GM06990 (cell line): Measurements from ENCODE around the gene CEACAM16.

Experiments used
- DNase-seq: peaks from one replicate; pipeline ENCODE4 v3.0.0-alpha.2; 2011; ENCODE audit not compliant: insufficient read length; ENCODE audit errors: extremely low read depth
- H3K27me3 ChIP-seq: replicated peaks from 2 replicates; pipeline ENCODE4 v1.6.0; 2011; ENCODE audit warnings: low read length; ENCODE audit not compliant: control insufficient read depth, insufficient read depth
- H3K36me3 ChIP-seq: 2 replicates; pipeline ENCODE4 v1.5.1; 2011; ENCODE audit warnings: low read length; ENCODE audit not compliant: control insufficient read depth, insufficient read depth
- H3K4me3 ChIP-seq: replicated peaks from 2 replicates; pipeline ENCODE4 v1.5.1; 2011; ENCODE audit warnings: low read depth, mild to moderate bottlenecking, control low read depth, low read length
- TF ChIP-seq, protein P1 (sequence below): IDR thresholded peaks from 2 replicates; pipeline ENCODE4 v1.5.1; 2011; ENCODE audit warnings: low read length, control low read depth, mild to moderate bottlenecking, inconsistent platforms; ENCODE audit not compliant: insufficient read depth, poor library complexity, severe bottlenecking

The CEACAM16 gene

DNA sequence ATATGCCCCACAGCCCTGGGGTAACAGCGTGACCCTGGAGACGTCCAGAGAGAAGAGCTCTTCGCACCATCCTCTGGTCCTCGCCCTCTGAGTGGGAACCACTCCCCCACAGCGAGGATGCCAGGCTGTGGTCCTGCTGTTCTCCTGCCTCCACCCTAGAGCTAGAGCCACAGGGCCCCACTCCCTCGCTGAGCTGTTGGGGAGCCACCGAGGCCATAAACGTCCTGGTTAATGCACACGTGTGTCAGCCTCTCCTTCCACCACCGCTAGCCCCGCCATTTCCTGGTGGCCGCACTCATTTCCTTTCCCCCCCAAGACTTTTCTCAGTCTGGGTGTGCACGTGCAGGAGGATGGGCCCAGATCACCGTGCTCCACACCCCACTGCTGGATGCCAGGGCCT, 11.5 kb downstream of the CEACAM16 start:
- H3K4me3 ChIP-seq, result no peak overlapping the region
- TF ChIP-seq, protein P1, sequence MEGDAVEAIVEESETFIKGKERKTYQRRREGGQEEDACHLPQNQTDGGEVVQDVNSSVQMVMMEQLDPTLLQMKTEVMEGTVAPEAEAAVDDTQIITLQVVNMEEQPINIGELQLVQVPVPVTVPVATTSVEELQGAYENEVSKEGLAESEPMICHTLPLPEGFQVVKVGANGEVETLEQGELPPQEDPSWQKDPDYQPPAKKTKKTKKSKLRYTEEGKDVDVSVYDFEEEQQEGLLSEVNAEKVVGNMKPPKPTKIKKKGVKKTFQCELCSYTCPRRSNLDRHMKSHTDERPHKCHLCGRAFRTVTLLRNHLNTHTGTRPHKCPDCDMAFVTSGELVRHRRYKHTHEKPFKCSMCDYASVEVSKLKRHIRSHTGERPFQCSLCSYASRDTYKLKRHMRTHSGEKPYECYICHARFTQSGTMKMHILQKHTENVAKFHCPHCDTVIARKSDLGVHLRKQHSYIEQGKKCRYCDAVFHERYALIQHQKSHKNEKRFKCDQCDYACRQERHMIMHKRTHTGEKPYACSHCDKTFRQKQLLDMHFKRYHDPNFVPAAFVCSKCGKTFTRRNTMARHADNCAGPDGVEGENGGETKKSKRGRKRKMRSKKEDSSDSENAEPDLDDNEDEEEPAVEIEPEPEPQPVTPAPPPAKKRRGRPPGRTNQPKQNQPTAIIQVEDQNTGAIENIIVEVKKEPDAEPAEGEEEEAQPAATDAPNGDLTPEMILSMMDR, result no peak
- no peaks in the 10 kb centered on the region for H3K27me3 ChIP-seq
- DNase-seq, result no peak
- no peaks in the 10 kb centered on the region for H3K36me3 ChIP-seq

DNA sequence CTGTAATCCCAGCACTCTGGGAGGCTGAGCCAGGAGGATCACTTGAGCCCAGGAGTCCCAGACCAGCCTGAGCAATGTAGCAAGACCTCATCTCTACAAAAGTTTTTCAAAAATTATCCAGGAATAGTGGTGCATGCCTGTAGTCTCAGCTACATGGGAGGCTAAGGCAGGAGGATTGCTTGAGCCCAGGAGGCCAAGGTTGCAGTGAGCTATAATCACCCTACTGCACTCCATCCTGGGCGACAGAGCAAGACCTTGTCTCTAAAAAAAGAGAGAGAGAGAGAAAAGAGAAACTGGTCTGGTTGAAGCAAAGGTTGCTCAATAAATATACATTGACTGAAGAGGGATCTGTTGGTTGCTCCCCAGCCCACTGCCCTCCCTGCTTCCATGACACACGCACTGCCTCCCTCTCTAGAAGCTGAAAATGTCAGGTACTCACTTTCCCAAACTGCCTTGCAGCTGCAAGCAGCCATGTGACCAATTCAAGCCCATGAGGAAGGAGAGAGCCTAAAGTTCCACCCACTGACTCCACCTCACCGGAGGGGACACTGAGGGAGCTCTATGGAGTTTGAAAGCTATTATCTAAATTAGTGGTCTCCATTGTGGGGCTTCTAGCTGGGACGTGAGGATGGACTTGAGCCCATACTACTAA, 14.0 kb downstream of the CEACAM16 start:
- no peak overlapping the region for H3K4me3 ChIP-seq
- no peaks in the 10 kb centered on the region for H3K36me3 ChIP-seq
- no peaks in the 10 kb centered on the region for H3K27me3 ChIP-seq
- TF ChIP-seq, protein P1, result no peak
- DNase-seq, result no peak

DNA sequence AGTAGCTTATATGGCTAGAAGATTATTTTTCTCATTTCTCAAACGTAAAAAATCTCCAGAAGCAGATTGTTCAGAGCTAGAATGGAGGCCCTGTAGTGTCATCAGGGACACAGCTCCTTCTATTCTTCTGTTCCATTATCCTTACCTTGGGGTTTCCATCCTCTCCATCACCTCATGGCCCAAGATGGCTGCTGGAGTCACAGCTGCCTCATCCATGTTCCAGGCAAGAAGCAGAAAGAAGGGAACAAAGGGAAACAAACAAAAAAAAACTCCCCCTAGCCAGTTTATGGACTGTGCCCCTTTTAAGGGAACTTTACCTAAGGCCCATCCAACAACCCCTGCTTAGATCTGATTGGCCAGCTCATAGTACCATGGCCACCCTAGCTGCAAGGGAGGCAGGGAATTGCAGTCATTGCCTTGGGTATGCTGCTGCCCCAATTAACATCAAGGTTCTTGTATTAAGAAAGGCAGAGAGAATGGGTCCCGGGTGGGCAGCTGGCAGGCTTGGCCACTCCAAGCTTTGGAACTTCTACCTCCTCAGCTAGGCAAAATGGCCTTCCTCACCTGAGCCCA, 15.7 kb downstream of the CEACAM16 start:
- H3K4me3 ChIP-seq, result no peak overlapping the region
- TF ChIP-seq, protein P1, result no peak
- H3K27me3 ChIP-seq, result no peaks in the 10 kb centered on the region
- H3K36me3 ChIP-seq, result no peaks in the 10 kb centered on the region
- no peak for DNase-seq

DNA sequence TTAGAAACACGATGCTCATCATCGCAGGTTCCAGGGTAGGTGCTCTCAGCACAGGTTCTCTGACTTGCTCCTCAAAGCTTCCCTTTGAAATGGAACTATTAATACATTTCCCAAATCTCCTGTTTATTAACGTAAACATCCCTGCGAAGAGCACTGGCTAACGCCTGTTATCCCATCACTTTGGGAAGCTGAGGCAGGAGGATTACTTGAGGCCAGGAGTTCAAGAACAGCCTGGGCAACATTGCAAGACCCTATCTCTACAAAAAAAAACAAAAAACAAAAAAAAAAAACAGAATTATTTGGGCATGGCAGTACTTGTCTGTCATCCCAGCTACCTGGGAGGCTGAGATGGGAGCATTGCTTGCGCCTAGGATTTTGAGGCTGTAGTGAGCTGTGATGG, 18.7 kb downstream of the CEACAM16 start:
- TF ChIP-seq, protein P1, result no peak
- Histone ChIP-seq H3K27me3 (no peaks in the 10 kb centered on the region), H3K36me3 (no peaks in the 10 kb centered on the region), H3K4me3 (no peak overlapping the region)
- DNase-seq, result no peak

DNA sequence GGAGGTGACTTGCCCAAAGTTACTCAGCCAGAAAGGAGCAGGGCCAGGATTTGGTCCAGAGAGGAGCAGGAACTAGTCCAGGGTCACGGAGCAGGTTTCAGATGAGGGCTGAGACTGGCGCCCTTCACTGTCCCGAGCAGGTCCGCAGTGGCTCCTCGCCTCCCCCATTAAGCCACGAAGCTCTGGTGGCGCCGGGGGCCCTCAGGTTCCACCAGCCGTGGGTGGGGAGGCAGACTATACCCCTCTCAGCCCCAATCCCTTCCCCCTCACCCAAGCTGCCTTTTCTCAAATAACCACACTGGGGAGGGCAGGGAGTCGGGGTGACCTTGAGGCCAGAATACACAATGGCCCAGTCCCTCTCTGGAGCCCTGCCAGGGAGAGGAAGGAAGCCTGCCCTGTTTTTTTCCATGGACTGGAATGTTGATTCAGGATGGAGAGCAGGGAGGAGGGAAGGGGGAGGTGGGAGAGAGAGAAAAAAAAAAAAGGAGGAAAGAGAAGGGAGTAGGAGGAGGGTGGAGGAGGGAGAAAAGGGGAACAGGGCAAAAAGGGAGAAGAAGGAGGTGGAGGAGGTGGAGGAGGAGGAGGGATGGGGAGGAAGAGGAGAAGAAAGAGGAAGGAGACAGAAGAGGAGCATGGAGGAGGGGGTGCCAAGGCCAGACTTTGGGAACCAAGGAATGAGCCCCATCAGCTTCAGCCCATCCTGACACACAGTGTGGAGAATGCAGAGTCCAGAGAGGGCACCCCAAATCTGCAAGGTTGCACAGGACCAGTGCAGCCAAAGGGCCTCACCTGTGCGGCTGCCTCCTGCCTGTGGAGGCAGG, 19.7 kb downstream of the CEACAM16 start:
- no peak overlapping the region for H3K4me3 ChIP-seq
- no peaks in the 10 kb centered on the region for H3K36me3 ChIP-seq
- no peak for DNase-seq
- no peaks in the 10 kb centered on the region for H3K27me3 ChIP-seq
- TF ChIP-seq, protein P1, result no peak
